Measurements from ENCODE around the gene MGMT.

DNA sequence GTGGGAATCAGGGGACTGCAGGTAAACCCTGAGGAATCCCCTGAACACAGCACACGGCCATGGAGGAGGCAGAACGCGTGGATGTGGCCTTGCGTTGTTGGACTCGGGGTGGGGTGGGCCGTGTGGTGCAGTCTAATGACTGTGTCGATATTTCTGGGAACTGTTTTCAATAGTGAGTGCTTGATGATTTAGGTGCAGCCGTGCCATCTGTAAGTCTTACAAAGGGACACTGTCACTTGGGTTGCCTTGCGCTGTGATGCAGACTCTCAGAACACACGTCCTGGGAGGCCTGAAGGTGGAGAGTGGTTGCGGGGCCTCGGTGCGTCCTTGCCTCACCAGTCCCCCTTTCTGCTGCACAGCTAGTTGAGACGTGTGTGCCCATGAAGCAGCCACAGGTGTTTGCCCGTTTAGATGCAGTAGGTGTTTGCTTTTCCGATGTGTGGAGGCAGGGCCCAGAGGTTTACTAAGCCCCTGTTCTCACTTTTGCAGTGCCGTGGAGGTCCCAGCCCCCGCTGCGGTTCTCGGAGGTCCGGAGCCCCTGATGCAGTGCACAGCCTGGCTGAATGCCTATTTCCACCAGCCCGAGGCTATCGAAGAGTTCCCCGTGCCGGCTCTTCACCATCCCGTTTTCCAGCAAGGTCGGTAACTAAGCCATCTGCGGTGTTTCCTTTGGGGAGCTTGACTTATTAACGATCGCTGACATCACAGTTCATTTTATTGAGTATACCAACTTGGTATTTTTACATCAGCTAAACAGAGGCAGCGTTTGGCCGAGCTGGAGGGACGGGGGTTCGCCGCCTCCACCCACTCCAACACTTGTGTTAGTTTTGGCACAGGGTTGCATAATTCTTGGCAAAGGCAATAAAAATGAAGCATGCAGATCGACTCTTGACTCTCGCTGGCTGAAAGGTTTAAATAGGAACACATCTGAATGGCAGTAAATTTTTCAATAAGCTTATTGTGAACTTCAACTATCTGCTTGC is 240.7 kb downstream of the MGMT start:
- TF ChIP-seq, protein P1, sequence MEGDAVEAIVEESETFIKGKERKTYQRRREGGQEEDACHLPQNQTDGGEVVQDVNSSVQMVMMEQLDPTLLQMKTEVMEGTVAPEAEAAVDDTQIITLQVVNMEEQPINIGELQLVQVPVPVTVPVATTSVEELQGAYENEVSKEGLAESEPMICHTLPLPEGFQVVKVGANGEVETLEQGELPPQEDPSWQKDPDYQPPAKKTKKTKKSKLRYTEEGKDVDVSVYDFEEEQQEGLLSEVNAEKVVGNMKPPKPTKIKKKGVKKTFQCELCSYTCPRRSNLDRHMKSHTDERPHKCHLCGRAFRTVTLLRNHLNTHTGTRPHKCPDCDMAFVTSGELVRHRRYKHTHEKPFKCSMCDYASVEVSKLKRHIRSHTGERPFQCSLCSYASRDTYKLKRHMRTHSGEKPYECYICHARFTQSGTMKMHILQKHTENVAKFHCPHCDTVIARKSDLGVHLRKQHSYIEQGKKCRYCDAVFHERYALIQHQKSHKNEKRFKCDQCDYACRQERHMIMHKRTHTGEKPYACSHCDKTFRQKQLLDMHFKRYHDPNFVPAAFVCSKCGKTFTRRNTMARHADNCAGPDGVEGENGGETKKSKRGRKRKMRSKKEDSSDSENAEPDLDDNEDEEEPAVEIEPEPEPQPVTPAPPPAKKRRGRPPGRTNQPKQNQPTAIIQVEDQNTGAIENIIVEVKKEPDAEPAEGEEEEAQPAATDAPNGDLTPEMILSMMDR (IDR thresholded peaks at IDR 0.05) = no peak
- TF ChIP-seq POLR2A (IDR thresholded peaks at IDR 0.05) = no peak
- TF ChIP-seq POLR2AphosphoS5 (IDR thresholded peaks at IDR 0.05) = no peak
